HuH-7 (cell line): Measurements from ENCODE around the gene KSR2.

Experiments
- DNase-seq: peaks from one replicate; pipeline ENCODE4 v3.0.0; 2011; ENCODE audit warnings: low spot score

KSR2 gene

GRCh38 chr12:117528538-117528937 lies 440.3 kb downstream of the KSR2 start:
- DNase-seq = no peak

- DNase-seq = no peak
These were observed 441.3 kb downstream of the KSR2 start for GRCh38 chr12:117527479-117527855.

GRCh38 chr12:117526757-117527478 lies 441.9 kb downstream of the KSR2 start:
- no peak for DNase-seq

GRCh38 chr12:117525766-117526165 lies 443.0 kb downstream of the KSR2 start:
- no peak for DNase-seq

- DNase-seq = no peak
These were observed 444.0 kb downstream of the KSR2 start for GRCh38 chr12:117524806-117525205.

GRCh38 chr12:117523971-117524370 lies 444.8 kb downstream of the KSR2 start:
- DNase-seq = no peak

GRCh38 chr12:117522559-117522958 lies 446.2 kb downstream of the KSR2 start:
- DNase-seq = no peak

- DNase-seq = no peak
These were observed 446.9 kb downstream of the KSR2 start for GRCh38 chr12:117521867-117522266.

GRCh38 chr12:117521346-117521745 lies 447.4 kb downstream of the KSR2 start:
- DNase-seq = no peak

GRCh38 chr12:117518594-117519270 lies 450.1 kb downstream of the KSR2 start:
- DNase-seq = no peak

- no peak for DNase-seq
These were observed 451.5 kb downstream of the KSR2 start for GRCh38 chr12:117517219-117517739.

- DNase-seq = no peak
These were observed 452.8 kb downstream of the KSR2 start for GRCh38 chr12:117516034-117516433.

GRCh38 chr12:117514016-117514415 lies 454.8 kb downstream of the KSR2 start:
- DNase-seq = no peak

- no peak for DNase-seq
These were observed 455.4 kb downstream of the KSR2 start for GRCh38 chr12:117513353-117513752.

GRCh38 chr12:117508468-117508867 lies 460.3 kb downstream of the KSR2 start:
- no peak for DNase-seq

- no peak for DNase-seq
These were observed 461.2 kb downstream of the KSR2 start for GRCh38 chr12:117507548-117507947.

- DNase-seq = no peak
These were observed 462.5 kb downstream of the KSR2 start for GRCh38 chr12:117506333-117506732.

- DNase-seq = no peak
These were observed 466.2 kb downstream of the KSR2 start for GRCh38 chr12:117502633-117503032.

GRCh38 chr12:117502233-117502632 lies 466.6 kb downstream of the KSR2 start:
- no peak for DNase-seq

- DNase-seq = no peak
These were observed 467.5 kb downstream of the KSR2 start for GRCh38 chr12:117501076-117501869.

- no peak for DNase-seq
These were observed 468.9 kb downstream of the KSR2 start for GRCh38 chr12:117499759-117500485.

GRCh38 chr12:117498880-117499279 lies 469.9 kb downstream of the KSR2 start:
- DNase-seq = no peak
